B cell (primary cell): Measurements from ENCODE around the gene CNFN. TPM values are rescaled to one million over a fixed set of nuclear protein-coding genes. Genes with fewer than 3 reads are reported as not detected.
A peak's percentile ranks its signal among the peaks of the same experiment; 100 is the strongest.

ENCODE experiments used
- ATAC-seq: fragments of 200-7000 bp; cut with Tn5 transposase; one replicate; pipeline ENCODE4 v1.10.0; 2021; ENCODE audit warnings: low read depth, mild to moderate bottlenecking, moderate number of reproducible peaks, moderate library complexity
- CTCF ChIA-PET: fragments of 350-600 bp; sonication (Branson Sonifier 250); formaldehyde crosslinking; loops from one replicate; lab custom pipeline; 2021; ENCODE audit warnings: antibody characterized with exemption, inconsistent platforms; lab: Charles Lee
- POLR2A ChIA-PET: fragments of 350-600 bp; sonication (Branson Sonifier 250); formaldehyde crosslinking; loops from one replicate; lab custom pipeline; 2021; ENCODE audit warnings: antibody characterized with exemption; lab: Charles Lee
- DNase-seq: peaks from one replicate; pipeline ENCODE4 v3.0.0; 2013
- H2AFZ ChIP-seq: 2 replicates; pipeline ENCODE4 v1.6.1; 2012; ENCODE audit warnings: mild to moderate bottlenecking, low read depth, low read length; ENCODE audit not compliant: insufficient read depth, poor library complexity, severe bottlenecking
- H3K27ac ChIP-seq, 2 donors: 1 replicate in 1 of 2; 2 replicates in 1 of 2; pipeline ENCODE4 v1.5.1; 2012 to 2013; ENCODE audit warnings: low read length in 2 of 2, mild to moderate bottlenecking in 2 of 2, moderate library complexity in 1 of 2
- H3K27me3 ChIP-seq, 4 experiments: fragments of 200-600 bp in 1 of 4; sonication (generic) in 1 of 4; replicated peaks in 1 of 4; 1 replicate in 2 of 4; 2 replicates in 2 of 4; pipeline versions ENCODE4 v1.6.1 to v1.7.0; 2013 to 2016; ENCODE audit warnings: low read length in 3 of 4, mild to moderate bottlenecking in 2 of 4, mixed read lengths in 1 of 4, moderate library complexity in 1 of 4; ENCODE audit not compliant: insufficient read depth in 4 of 4, control insufficient read depth in 3 of 4; ENCODE audit errors: control extremely low read depth in 1 of 4
- H3K36me3 ChIP-seq, 2 experiments: replicated peaks in 1 of 2; 1 replicate in 1 of 2; 2 replicates in 1 of 2; pipeline versions ENCODE4 v1.6.1 to v1.7.1; 2013; ENCODE audit warnings: low read length in 1 of 2; ENCODE audit not compliant: insufficient read depth in 2 of 2, control insufficient read depth in 1 of 2; ENCODE audit errors: control extremely low read depth in 1 of 2, extremely low read depth in 1 of 2
- H3K4me1 ChIP-seq, 2 donors: fragments of 200-600 bp in 1 of 2; sonication (generic) in 1 of 2; 1 replicate in 1 of 2; 2 replicates in 1 of 2; pipeline versions ENCODE4 v1.5.1 to v1.6.1; 2013 to 2017; ENCODE audit warnings: low read length in 2 of 2; ENCODE audit not compliant: control insufficient read depth in 2 of 2, insufficient read depth in 2 of 2
- H3K4me2 ChIP-seq: replicated peaks from 2 replicates; pipeline ENCODE3; 2012; ENCODE audit warnings: mild to moderate bottlenecking, low read depth, low read length; ENCODE audit not compliant: poor library complexity, severe bottlenecking
- H3K4me3 ChIP-seq, 5 experiments: fragments of 200-600 bp in 1 of 5; sonication (generic) in 1 of 5; 1 replicate in 3 of 5; 2 replicates in 2 of 5; pipeline versions ENCODE4 v1.5.1 to v1.7.0; 2011 to 2016; ENCODE audit warnings: low read length in 4 of 5, mild to moderate bottlenecking in 4 of 5, low read depth in 2 of 5, control low read depth in 1 of 5, moderate library complexity in 1 of 5; ENCODE audit not compliant: insufficient read depth in 1 of 5; ENCODE audit errors: control extremely low read depth in 1 of 5, extremely low read depth in 1 of 5
- H3K79me2 ChIP-seq: fragments of 200-600 bp; sonication (generic); one replicate; pipeline ENCODE4 v1.6.0; 2016; ENCODE audit warnings: low read length; ENCODE audit not compliant: control insufficient read depth, insufficient read depth
- H3K9ac ChIP-seq: fragments of 200-600 bp; sonication (generic); 2 replicates; pipeline ENCODE4 v1.6.1; 2017; ENCODE audit warnings: mild to moderate bottlenecking, low read length, moderate library complexity
- H3K9me3 ChIP-seq, 3 donors: one replicate each; pipeline versions ENCODE4 v1.6.1 to v1.7.1; 2013; ENCODE audit warnings: low read length in 2 of 3; ENCODE audit not compliant: control insufficient read depth in 2 of 3, insufficient read depth in 1 of 3; ENCODE audit errors: control extremely low read depth in 1 of 3
- H4K20me1 ChIP-seq: 2 replicates; pipeline ENCODE4 v1.6.0; 2012; ENCODE audit warnings: mild to moderate bottlenecking, low read length; ENCODE audit not compliant: insufficient read depth, control insufficient read depth, poor library complexity, severe bottlenecking
- H3K27ac Mint-ChIP-seq: one replicate; pipeline ENCODE4 v1.8.0; 2021; ENCODE audit warnings: mixed read lengths
- H3K27me3 Mint-ChIP-seq: one replicate; pipeline ENCODE4 v1.8.0; 2021; ENCODE audit warnings: mixed read lengths
- H3K4me1 Mint-ChIP-seq: one replicate; pipeline ENCODE4 v1.8.0; 2021; ENCODE audit warnings: mixed read lengths
- H3K4me3 Mint-ChIP-seq: one replicate; pipeline ENCODE4 v1.8.0; 2021; ENCODE audit warnings: mixed read lengths
- H3K9me3 Mint-ChIP-seq: one replicate; pipeline ENCODE4 v1.8.0; 2022; ENCODE audit warnings: mixed read lengths; ENCODE audit not compliant: insufficient read depth
- EZH2 ChIP-seq: IDR thresholded peaks from 2 replicates; pipeline ENCODE4 v1.6.1; 2012; ENCODE audit warnings: borderline replicate concordance, low read depth, mild to moderate bottlenecking, moderate library complexity, low read length; ENCODE audit not compliant: insufficient read depth, poor library complexity, severe bottlenecking
- WGBS: methylation state at CpG from one replicate; pipeline ENCODE4 v1.1.5; 2013; ENCODE audit warnings: missing lambda C conversion rate; ENCODE audit not compliant: insufficient coverage; 5-methylcytosine and 5-hydroxymethylcytosine counted together
- intact Hi-C: fragments of 100-400 bp; cut with micrococcal nuclease; formaldehyde crosslinking; loops from one replicate; pipeline ENCODE4 v1.10.0; 2022
- polyA plus RNA-seq: library from polyadenylated mRNA; depleted of rRNA; stranded (reverse); fragments of >200 nt; gene quantifications from 2 replicates; pipeline ENCODE4 v1.2.3, GENCODE V29; 2012
- total RNA-seq, 2 donors: library from RNA; stranded (reverse); fragments of 120-200 nt in 1 of 2; gene quantifications; 1 replicate in 1 of 2; 2 replicates in 1 of 2; pipeline versions ENCODE4 v1.2.3 to v1.2.4, GENCODE V29; 2013 to 2022
- TF ChIP-seq, protein P1 (sequence below): fragments of 200-600 bp; IDR thresholded peaks from one replicate; pipeline ENCODE4 v1.8.0; 2022; ENCODE audit warnings: antibody characterized with exemption, mild to moderate bottlenecking

CNFN gene
- total and polyA plus RNA-seq, 2 donors (not counting 1 experiment from before 2014, with no cell fraction given): 4.1 to 23.2 TPM

DNA sequence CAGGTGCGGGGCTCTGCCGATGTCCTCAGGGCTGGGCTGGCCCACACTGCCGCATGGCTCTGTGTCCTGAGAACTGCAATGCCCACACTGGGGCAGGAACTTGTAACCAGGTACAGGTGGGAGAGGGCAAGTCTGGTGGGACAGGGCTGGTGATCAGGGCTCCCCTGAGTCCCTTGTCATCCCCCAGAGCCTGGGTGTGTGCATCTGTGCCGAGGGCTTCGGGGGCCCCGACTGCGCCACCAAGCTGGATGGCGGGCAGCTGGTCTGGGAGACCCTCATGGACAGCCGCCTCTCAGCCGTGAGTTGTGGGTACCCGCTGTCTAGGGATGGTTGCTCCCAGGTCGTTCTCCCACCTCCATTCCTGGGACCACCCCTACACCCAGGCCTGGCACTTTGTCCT lies 34.2 kb downstream of the CNFN start:
- CTCF ChIA-PET: interaction anchor here (0.9 to 2.2 kb wide), 2 partner anchors 45 to 82 kb away, joined by 3 to 8 read pairs; no protein-coding TSS in a partner anchor
- Mint-ChIP-seq H3K27ac (no peak overlapping the region), H3K9me3 (no peaks in the 10 kb centered on the region), H3K27me3 (no peaks in the 10 kb centered on the region), H3K4me3 (no peak overlapping the region), H3K4me1 (peaks cover 3% of the 10 kb centered on the region)
- ATAC-seq (no peak), DNase-seq (no peak)
- H3K36me3 ChIP-seq: peaks cover 0 to 11% of the 10 kb centered on the region in 2 experiments
- no peaks in the 10 kb centered on the region for H3K79me2 ChIP-seq
- H3K9ac ChIP-seq: no peak overlapping the region
- no peaks in the 10 kb centered on the region for H4K20me1 ChIP-seq
- H3K4me1 ChIP-seq: peaks cover 0 to 16% of the 10 kb centered on the region in 2 donors
- no peak overlapping the region for H3K27ac ChIP-seq
- intact Hi-C loops: no loop called here
- no peak overlapping the region for H3K4me3 ChIP-seq
- 93% methylated on average over 8 of the region's 12 CpGs for WGBS
- no peaks in the 10 kb centered on the region for H3K27me3 ChIP-seq
- POLR2A ChIA-PET: no interaction called here
- no peak overlapping the region for H3K4me2 ChIP-seq
- TF ChIP-seq EZH2: no peak
- H2AFZ ChIP-seq: no peak overlapping the region
- no peaks in the 10 kb centered on the region for H3K9me3 ChIP-seq

DNA sequence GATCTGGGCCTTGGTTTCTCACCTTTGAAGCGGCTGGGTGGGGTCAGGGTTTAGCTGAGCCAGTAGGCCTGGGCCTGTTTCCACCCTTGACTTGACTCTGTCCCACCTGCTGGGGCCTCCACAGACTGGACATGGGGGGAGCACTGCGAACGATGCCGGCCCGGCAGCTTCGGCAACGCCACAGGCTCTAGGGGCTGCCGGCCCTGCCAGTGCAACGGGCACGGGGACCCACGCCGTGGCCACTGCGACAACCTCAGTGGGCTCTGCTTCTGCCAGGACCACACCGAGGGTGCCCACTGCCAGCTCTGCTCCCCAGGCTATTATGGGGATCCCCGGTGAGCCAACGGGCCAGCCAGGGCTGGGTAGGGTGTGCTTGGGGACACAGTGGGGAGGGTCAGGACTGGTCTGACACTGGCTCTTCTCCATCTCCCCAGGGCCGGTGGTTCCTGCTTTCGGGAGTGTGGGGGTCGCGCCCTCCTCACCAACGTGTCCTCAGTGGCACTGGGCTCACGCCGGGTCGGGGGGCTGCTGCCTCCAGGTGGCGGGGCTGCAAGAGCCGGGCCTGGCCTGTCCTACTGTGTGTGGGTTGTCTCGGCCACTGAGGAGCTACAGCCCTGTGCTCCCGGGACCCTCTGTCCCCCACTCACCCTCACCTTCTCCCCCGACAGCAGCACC lies 36.6 kb downstream of the CNFN start:
- DNase-seq: no peak
- H3K4me1 Mint-ChIP-seq: peaks cover 3% of the 10 kb centered on the region
- H3K79me2 ChIP-seq: no peaks in the 10 kb centered on the region
- H3K27ac Mint-ChIP-seq: peak overlapping the region; percentile 59
- H3K4me1 ChIP-seq: peaks cover 0 to 16% of the 10 kb centered on the region in 2 donors
- no peaks in the 10 kb centered on the region for H4K20me1 ChIP-seq
- 97% methylated on average over 28 of the region's 29 CpGs for WGBS
- H2AFZ ChIP-seq: no peak overlapping the region
- H3K9me3 ChIP-seq: no peaks in the 10 kb centered on the region
- H3K4me3 Mint-ChIP-seq: no peak overlapping the region
- peaks cover 0 to 11% of the 10 kb centered on the region in 2 experiments for H3K36me3 ChIP-seq
- CTCF ChIA-PET: no interaction called here
- TF ChIP-seq EZH2: no peak
- TF ChIP-seq, protein P1, sequence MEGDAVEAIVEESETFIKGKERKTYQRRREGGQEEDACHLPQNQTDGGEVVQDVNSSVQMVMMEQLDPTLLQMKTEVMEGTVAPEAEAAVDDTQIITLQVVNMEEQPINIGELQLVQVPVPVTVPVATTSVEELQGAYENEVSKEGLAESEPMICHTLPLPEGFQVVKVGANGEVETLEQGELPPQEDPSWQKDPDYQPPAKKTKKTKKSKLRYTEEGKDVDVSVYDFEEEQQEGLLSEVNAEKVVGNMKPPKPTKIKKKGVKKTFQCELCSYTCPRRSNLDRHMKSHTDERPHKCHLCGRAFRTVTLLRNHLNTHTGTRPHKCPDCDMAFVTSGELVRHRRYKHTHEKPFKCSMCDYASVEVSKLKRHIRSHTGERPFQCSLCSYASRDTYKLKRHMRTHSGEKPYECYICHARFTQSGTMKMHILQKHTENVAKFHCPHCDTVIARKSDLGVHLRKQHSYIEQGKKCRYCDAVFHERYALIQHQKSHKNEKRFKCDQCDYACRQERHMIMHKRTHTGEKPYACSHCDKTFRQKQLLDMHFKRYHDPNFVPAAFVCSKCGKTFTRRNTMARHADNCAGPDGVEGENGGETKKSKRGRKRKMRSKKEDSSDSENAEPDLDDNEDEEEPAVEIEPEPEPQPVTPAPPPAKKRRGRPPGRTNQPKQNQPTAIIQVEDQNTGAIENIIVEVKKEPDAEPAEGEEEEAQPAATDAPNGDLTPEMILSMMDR: no peak
- no peak overlapping the region for H3K9ac ChIP-seq
- no peak for ATAC-seq
- intact Hi-C loops: no loop called here
- H3K27me3 Mint-ChIP-seq: no peaks in the 10 kb centered on the region
- H3K4me3 ChIP-seq: no peak overlapping the region
- H3K4me2 ChIP-seq: no peak overlapping the region
- no peaks in the 10 kb centered on the region for H3K27me3 ChIP-seq
- POLR2A ChIA-PET: no interaction called here
- H3K27ac ChIP-seq: peak overlapping the region; percentile 12 to 59
- no peaks in the 10 kb centered on the region for H3K9me3 Mint-ChIP-seq
